UCSD-AML1 (cell line): ENCODE results near the gene ANO6.
"Not testable (repeated sequence)": the region's sequence is repeated elsewhere in the genome, so short reads cannot be mapped to it uniquely, and the experiment has no call there.

ENCODE experiments used
- DNase-seq: peaks from one replicate; lab custom pipeline; 2025; ENCODE audit not compliant: unreplicated experiment; lab: John Stamatoyannopoulos, UW

ANO6 gene

GRCh38 chr12:45389426-45389825, 173.5 kb downstream of the ANO6 start:
- DNase-seq = no peak

GRCh38 chr12:45397499-45397898, 181.6 kb downstream of the ANO6 start:
- DNase-seq = not testable (repeated sequence)

- no peak for DNase-seq
Measured at GRCh38 chr12:45398552-45398951, 182.7 kb downstream of the ANO6 start.

GRCh38 chr12:45400991-45401390, 185.1 kb downstream of the ANO6 start:
- DNase-seq = no peak

- DNase-seq = no peak
Measured at GRCh38 chr12:45402288-45402687, 186.4 kb downstream of the ANO6 start.

GRCh38 chr12:45406988-45407850, 191.3 kb downstream of the ANO6 start:
- no peak for DNase-seq

- DNase-seq = no peak
Measured at GRCh38 chr12:45407981-45408728, 192.3 kb downstream of the ANO6 start.

- no peak for DNase-seq
Measured at GRCh38 chr12:45408729-45409114, 192.8 kb downstream of the ANO6 start.

- no peak for DNase-seq
Measured at GRCh38 chr12:45409966-45410365, 194.1 kb downstream of the ANO6 start.

GRCh38 chr12:45411626-45412025, 195.7 kb downstream of the ANO6 start:
- DNase-seq = no peak

- DNase-seq = no peak
Measured at GRCh38 chr12:45415393-45415817, 199.5 kb downstream of the ANO6 start.

GRCh38 chr12:45416126-45416525, 200.2 kb downstream of the ANO6 start:
- no peak for DNase-seq

GRCh38 chr12:45418520-45418919, 202.6 kb downstream of the ANO6 start:
- no peak for DNase-seq

- no peak for DNase-seq
Measured at GRCh38 chr12:45419317-45419814, 203.5 kb downstream of the ANO6 start.

- no peak for DNase-seq
Measured at GRCh38 chr12:45421736-45422135, 205.8 kb downstream of the ANO6 start.

GRCh38 chr12:45423931-45424330, 208.0 kb downstream of the ANO6 start:
- DNase-seq = no peak

- no peak for DNase-seq
Measured at GRCh38 chr12:45425426-45425825, 209.5 kb downstream of the ANO6 start.

GRCh38 chr12:45426294-45426693, 210.4 kb downstream of the ANO6 start:
- DNase-seq = no peak

GRCh38 chr12:45427042-45427441, 211.1 kb downstream of the ANO6 start:
- DNase-seq = no peak

GRCh38 chr12:45429831-45430230, 213.9 kb downstream of the ANO6 start:
- no peak for DNase-seq

GRCh38 chr12:45431126-45431525, 215.2 kb downstream of the ANO6 start:
- no peak for DNase-seq

- DNase-seq = no peak
Measured at GRCh38 chr12:45432710-45433109, 216.8 kb downstream of the ANO6 start.
